HEK293 (cell line): ENCODE data around the gene SFMBT2.

Source experiments
- CTCF ChIP-seq: fragments of 450-650 bp; formaldehyde crosslinking; IDR thresholded peaks from 2 replicates; pipeline ENCODE4 v1.5.1; 2016; ENCODE audit warnings: missing biosample characterization, missing genetic modification characterization
- ZFP3 ChIP-seq: fragments of 450-650 bp; formaldehyde crosslinking; IDR thresholded peaks from 2 replicates; pipeline ENCODE4 v1.5.1; 2016; ENCODE audit warnings: low read depth, missing biosample characterization, missing genetic modification characterization
- ZNF513 ChIP-seq: fragments of 450-650 bp; IDR thresholded peaks from 2 replicates; pipeline ENCODE4 v1.5.1; 2018; ENCODE audit warnings: missing biosample characterization, missing genetic modification characterization

- no peak for TF ChIP-seq ZFP3
- TF ChIP-seq ZNF513 (tag by site-specific recombination): no peak
- TF ChIP-seq CTCF (tag by site-specific recombination): no peak
These were observed 1.5 kb upstream of the SFMBT2 start for GRCh38 chr10:7412237-7412927.
